Adrenal gland (tissue), 12 donors: ENCODE measurements around the gene SHROOM2. TPM values are rescaled to one million over a fixed set of nuclear protein-coding genes. Genes with fewer than 3 reads are reported as not detected.

Experiments
- DNase-seq, 7 donors: peaks; one replicate each; pipeline ENCODE4 v3.0.0-alpha.2; 2019 to 2020
- H3K27ac ChIP-seq, 5 donors: fragments of 200-600 bp; sonication (generic) in 4 of 5; 1 replicate in 3 of 5; 2 replicates in 2 of 5; pipeline versions ENCODE4 v1.5.1 to v1.8.0; 2016 to 2020; ENCODE audit warnings: mild to moderate bottlenecking in 1 of 5
- H3K27me3 ChIP-seq: fragments of 200-600 bp; 2 replicates; pipeline ENCODE4 v1.8.0; 2021
- H3K36me3 ChIP-seq, 2 donors: fragments of 200-600 bp; replicated peaks in 1 of 2; 1 replicate in 1 of 2; 2 replicates in 1 of 2; pipeline versions ENCODE4 v1.5.1 to v1.8.0; 2018 to 2022
- H3K4me1 ChIP-seq, 2 donors: fragments of 200-600 bp; replicated peaks in 1 of 2; 1 replicate in 1 of 2; 2 replicates in 1 of 2; pipeline versions ENCODE4 v1.5.1 to v1.8.0; 2018 to 2021
- H3K4me3 ChIP-seq, 4 donors: fragments of 200-600 bp; sonication (generic) in 3 of 4; one replicate each; pipeline ENCODE4 v1.5.1; 2016 to 2018
- H3K9me3 ChIP-seq, 3 donors: fragments of 200-600 bp; sonication (generic) in 1 of 3; replicated peaks in 1 of 3; 1 replicate in 2 of 3; 2 replicates in 1 of 3; pipeline versions ENCODE4 v1.5.1 to v1.8.0; 2016 to 2021
- POLR2A ChIP-seq, 2 donors: fragments of 450-650 bp; IDR thresholded peaks; one replicate each; pipeline ENCODE4 v1.6.1; 2017; ENCODE audit warnings: antibody characterized with exemption in 2 of 2, mild to moderate bottlenecking in 2 of 2, moderate library complexity in 1 of 2
- WGBS, 4 donors: extraction: QIAGEN DNeasy Blood & Tissue Kit in 2 of 4; methylation state at CpG; one replicate each; pipeline versions ENCODE4 v1.1.5 to v1.1.7; 2013 to 2017; 5-methylcytosine and 5-hydroxymethylcytosine counted together
- intact Hi-C, 2 donors: fragments of 100-400 bp; cut with DNase I; formaldehyde crosslinking; loops; one replicate each; pipeline versions ENCODE4 v1.14.1 to v1.15.0; 2022 to 2023
- polyA plus RNA-seq, 3 donors: library from polyadenylated mRNA; stranded (reverse); fragments of 200-250 nt in 2 of 3; fragments of 350-450 nt in 1 of 3; fragmentation: Illumina TruSeq in 1 of 3; extraction: RNeasy Lipid Tissue Mini Kit (QIAGEN cat#74804) in 1 of 3; gene quantifications; one replicate each; pipeline ENCODE4 v1.2.3, GENCODE V29; 2013 to 2014
- total RNA-seq, 9 donors: library from RNA; depleted of rRNA in 4 of 9; stranded (reverse); fragments of >200 nt in 4 of 9; fragments of 120-200 nt in 1 of 9; fragmentation: NEBNext Ultra II Directional in 1 of 9; extraction: Animal tissue kit (Norgen Biotek cat#: 25700) in 1 of 9; gene quantifications; one replicate each; pipeline versions ENCODE4 v1.1.0 to v1.2.4, GENCODE V29; 2013 to 2023
- TF ChIP-seq, protein P1 (sequence below), 6 experiments: fragments of 450-650 bp in 4 of 6; fragments of 200-600 bp in 2 of 6; sonication (generic) in 1 of 6; IDR thresholded peaks; 1 replicate in 5 of 6; 2 replicates in 1 of 6; pipeline versions ENCODE4 v1.5.1 to v1.8.0; 2016 to 2021; ENCODE audit warnings: antibody characterized with exemption in 6 of 6, mild to moderate bottlenecking in 2 of 6, moderate library complexity in 1 of 6
- donor health status: healthy with polysubstance abuse.
- donor health status: Bipolar disorder and iron deficiency.
- donor health status: DM: yes; HTN: yes; CAD: no.
- donor health status: DM: no; HTN: no; CAD: no.
- donor health status: DM: no; HTN: no; CAD: no.
- donor health status: DM: yes; HTN: yes; CAD: no.

Gene SHROOM2
- total and polyA plus RNA-seq, 12 donors, result 1.7 to 7.2 (median 4.0) TPM

DNA sequence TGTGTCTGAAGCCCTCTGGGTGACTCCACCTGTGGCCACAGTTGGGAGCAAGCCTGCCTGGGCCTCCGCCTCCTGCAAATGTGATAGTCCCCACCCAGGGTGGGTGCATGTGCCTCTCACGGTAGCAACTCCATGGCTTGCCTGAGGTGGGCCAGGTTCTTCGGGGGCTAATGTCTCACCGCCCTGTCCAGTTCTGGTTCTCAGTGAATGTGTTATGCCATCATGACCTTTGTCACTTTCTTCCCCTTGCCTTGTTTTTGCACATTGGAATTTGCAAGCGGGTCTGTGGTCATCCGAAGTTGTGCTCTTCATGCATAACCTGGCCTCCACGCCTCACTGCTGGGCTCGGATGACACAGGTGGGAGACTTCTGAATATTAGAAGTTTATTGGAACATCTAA lies 39.7 kb downstream of the SHROOM2 start:
- H3K9me3 ChIP-seq, result no peaks in the 10 kb centered on the region
- no peaks in the 10 kb centered on the region for H3K4me1 ChIP-seq
- no peak for DNase-seq
- H3K4me3 ChIP-seq, result no peak overlapping the region
- 88 to 100% (median 93%) methylated on average over 8 of the region's 8 CpGs for WGBS, 4 donors
- TF ChIP-seq POLR2A (IDR thresholded peaks at IDR 0.05), result no peak
- TF ChIP-seq, protein P1, sequence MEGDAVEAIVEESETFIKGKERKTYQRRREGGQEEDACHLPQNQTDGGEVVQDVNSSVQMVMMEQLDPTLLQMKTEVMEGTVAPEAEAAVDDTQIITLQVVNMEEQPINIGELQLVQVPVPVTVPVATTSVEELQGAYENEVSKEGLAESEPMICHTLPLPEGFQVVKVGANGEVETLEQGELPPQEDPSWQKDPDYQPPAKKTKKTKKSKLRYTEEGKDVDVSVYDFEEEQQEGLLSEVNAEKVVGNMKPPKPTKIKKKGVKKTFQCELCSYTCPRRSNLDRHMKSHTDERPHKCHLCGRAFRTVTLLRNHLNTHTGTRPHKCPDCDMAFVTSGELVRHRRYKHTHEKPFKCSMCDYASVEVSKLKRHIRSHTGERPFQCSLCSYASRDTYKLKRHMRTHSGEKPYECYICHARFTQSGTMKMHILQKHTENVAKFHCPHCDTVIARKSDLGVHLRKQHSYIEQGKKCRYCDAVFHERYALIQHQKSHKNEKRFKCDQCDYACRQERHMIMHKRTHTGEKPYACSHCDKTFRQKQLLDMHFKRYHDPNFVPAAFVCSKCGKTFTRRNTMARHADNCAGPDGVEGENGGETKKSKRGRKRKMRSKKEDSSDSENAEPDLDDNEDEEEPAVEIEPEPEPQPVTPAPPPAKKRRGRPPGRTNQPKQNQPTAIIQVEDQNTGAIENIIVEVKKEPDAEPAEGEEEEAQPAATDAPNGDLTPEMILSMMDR (IDR thresholded peaks at IDR 0.05), result no peak
- H3K36me3 ChIP-seq, result no peaks in the 10 kb centered on the region
- H3K27ac ChIP-seq, result peak overlapping the region in 1 of 5 donors; percentile 13
- H3K27me3 ChIP-seq, result no peaks in the 10 kb centered on the region
- intact Hi-C loops, result no loop called here

DNA sequence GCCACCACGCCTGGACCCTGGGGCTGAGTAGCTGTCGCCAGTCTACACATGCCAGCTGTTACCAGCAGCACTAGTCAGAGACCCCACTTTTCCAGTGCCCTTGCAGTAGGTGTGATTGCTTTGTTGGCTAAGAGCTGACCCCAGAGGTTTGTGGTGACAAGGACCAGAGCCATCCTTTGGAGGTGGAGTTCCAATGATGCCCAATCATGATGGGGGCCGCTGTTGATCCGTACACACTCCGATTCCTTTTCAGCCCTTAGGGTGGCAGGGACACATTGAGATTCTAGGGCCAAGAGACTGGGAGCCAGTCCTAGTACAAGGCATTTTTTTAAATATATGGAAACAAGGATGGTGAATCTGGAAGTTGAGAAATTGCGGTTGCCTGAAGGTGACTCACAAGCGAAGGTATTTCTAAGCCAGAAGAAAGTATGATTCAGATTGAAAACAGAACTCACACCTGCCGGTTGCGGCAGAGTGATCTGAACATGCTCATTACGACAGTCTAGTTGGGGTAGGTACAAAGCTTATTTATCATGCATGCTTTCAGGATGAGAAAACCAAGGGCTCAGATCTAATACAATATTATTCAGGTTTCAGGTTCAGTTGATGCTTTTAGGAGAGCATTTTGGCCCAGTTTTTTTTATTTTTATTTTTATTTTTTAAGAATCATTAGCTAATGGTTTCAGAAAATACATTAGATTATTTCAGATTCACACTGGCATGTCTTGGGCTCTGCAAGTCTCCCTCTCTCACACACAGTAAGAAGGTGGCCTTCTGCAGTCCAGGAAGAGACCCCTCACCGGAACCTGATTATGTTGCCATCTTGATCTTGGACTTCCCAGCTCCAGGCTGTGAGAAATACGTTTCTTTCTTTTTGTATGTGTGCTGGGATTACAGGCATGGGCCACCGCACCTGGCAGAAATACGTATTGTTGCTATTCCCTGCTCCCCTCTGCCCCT lies 43.4 kb downstream of the SHROOM2 start:
- H3K27me3 ChIP-seq, result no peaks in the 10 kb centered on the region
- intact Hi-C loops, result no loop called here
- no peak overlapping the region for H3K4me3 ChIP-seq
- whole genome bisulfite sequencing, 4 donors, result 86 to 97% (median 88%) methylated on average over 11 to 14 of the region's 14 CpGs
- H3K4me1 ChIP-seq, result no peaks in the 10 kb centered on the region
- H3K36me3 ChIP-seq, result no peaks in the 10 kb centered on the region
- no peak overlapping the region for H3K27ac ChIP-seq
- no peak for DNase-seq
- no peaks in the 10 kb centered on the region for H3K9me3 ChIP-seq
- TF ChIP-seq POLR2A (IDR thresholded peaks at IDR 0.05), result no peak
- TF ChIP-seq, protein P1 (IDR thresholded peaks at IDR 0.05), result no peak

DNA sequence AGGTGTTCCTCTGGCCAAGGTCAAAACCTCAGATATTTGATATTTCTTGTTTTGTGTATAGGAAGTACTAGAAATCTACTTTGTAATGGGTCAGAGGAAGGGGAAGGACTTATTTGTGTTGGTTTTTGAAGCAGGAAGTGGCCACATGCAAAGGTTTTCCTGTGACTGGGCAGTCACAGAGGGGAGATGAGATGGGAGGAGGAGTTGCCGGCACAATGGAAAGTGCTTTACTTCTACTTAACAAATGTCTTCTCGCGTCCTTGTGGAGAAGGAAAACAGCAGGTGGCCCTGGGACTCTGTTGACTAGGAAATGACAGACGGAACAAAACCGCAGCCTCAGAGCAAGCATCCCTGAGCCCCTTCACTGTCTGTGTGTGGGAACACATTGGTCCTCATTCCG lies 46.6 kb downstream of the SHROOM2 start:
- Histone ChIP-seq H3K4me1 (no peaks in the 10 kb centered on the region), H3K9me3 (no peaks in the 10 kb centered on the region), H3K4me3 (no peak overlapping the region), H3K27ac (no peak overlapping the region), H3K36me3 (no peaks in the 10 kb centered on the region), H3K27me3 (no peaks in the 10 kb centered on the region)
- intact Hi-C loops, result no loop called here
- TF ChIP-seq POLR2A (IDR thresholded peaks at IDR 0.05), result no peak
- TF ChIP-seq, protein P1 (IDR thresholded peaks at IDR 0.05), result no peak
- peak in 1 of 7 donors; percentile 5 for DNase-seq
- WGBS, 4 donors, result 51 to 71% (median 68%) methylated on average over 6 of the region's 6 CpGs

DNA sequence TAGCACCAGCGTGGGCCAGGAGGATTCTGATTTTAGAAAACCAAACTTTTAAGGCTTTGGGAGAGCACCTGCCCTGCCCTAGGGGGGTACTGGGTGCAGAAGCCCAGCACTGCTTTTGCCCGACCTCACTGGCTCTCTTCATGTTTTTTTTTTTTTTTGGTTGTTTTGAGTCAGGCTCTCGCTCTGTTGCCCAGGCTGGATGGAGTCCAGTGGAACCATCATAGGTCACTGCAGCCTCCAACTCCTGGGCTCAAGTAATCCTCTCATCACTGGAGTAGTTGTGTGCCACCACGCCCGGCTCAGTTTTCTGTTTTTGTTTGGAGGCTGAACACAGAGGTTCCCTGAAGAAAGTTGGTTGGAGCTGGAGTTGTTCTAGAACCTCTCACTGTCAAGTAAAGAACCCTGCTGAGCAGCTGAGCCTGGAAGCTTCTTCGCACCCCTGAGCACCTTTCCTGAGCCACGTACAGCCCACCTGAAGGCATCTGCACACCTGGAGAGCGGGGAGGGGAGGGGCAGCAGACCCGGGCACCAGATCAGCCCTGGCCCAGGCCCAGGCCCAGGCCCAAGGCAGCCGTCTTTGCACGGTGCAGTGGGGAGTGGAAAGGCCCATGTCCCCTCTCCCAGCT lies 49.5 kb downstream of the SHROOM2 start:
- Histone ChIP-seq H3K4me1 (no peaks in the 10 kb centered on the region), H3K27ac (no peak overlapping the region), H3K9me3 (no peaks in the 10 kb centered on the region), H3K36me3 (no peaks in the 10 kb centered on the region), H3K27me3 (no peaks in the 10 kb centered on the region), H3K4me3 (no peak overlapping the region)
- intact Hi-C loops, result no loop called here
- TF ChIP-seq POLR2A (IDR thresholded peaks at IDR 0.05), result no peak
- TF ChIP-seq, protein P1 (IDR thresholded peaks at IDR 0.05), result no peak
- peak in 5 of 7 donors; percentile 29 to 40 (median 33) for DNase-seq
- 66 to 74% (median 72%) methylated on average over 4 to 11 of the region's 11 CpGs for WGBS, 4 donors
